GM18870 (cell line): ENCODE results near the gene IFI27L1.

ENCODE experiments used
- ATAC-seq: cut with Tn5 transposase; IDR thresholded peaks from one replicate; pipeline ENCODE4 v1.9.1; 2021; ENCODE audit warnings: moderate library complexity; ENCODE audit not compliant: unreplicated experiment

Gene IFI27L1

GRCh38 chr14:94129758-94130414 lies 48.8 kb downstream of the IFI27L1 start:
- ATAC-seq: no peak

GRCh38 chr14:94132285-94132887 lies 51.3 kb downstream of the IFI27L1 start:
- no peak for ATAC-seq

GRCh38 chr14:94135476-94135875 lies 54.4 kb downstream of the IFI27L1 start:
- ATAC-seq: no peak

GRCh38 chr14:94136575-94137331 lies 55.6 kb downstream of the IFI27L1 start:
- peak; percentile 50 for ATAC-seq

- ATAC-seq: no peak
These were observed 57.1 kb downstream of the IFI27L1 start for GRCh38 chr14:94138251-94138650.

- no peak for ATAC-seq
These were observed 57.9 kb downstream of the IFI27L1 start for GRCh38 chr14:94139006-94139405.

- ATAC-seq: no peak
These were observed 58.3 kb downstream of the IFI27L1 start for GRCh38 chr14:94139421-94139820.

GRCh38 chr14:94142247-94142646 lies 61.1 kb downstream of the IFI27L1 start:
- no peak for ATAC-seq

- no peak for ATAC-seq
These were observed 61.7 kb downstream of the IFI27L1 start for GRCh38 chr14:94142836-94143235.

GRCh38 chr14:94143239-94143638 lies 62.1 kb downstream of the IFI27L1 start:
- ATAC-seq: no peak

- ATAC-seq: no peak
These were observed 62.6 kb downstream of the IFI27L1 start for GRCh38 chr14:94143711-94144110.

- no peak for ATAC-seq
These were observed 63.7 kb downstream of the IFI27L1 start for GRCh38 chr14:94144765-94145164.

GRCh38 chr14:94145902-94146527 lies 64.9 kb downstream of the IFI27L1 start:
- no peak for ATAC-seq
